ENCODE results near the gene USF2.

DNA sequence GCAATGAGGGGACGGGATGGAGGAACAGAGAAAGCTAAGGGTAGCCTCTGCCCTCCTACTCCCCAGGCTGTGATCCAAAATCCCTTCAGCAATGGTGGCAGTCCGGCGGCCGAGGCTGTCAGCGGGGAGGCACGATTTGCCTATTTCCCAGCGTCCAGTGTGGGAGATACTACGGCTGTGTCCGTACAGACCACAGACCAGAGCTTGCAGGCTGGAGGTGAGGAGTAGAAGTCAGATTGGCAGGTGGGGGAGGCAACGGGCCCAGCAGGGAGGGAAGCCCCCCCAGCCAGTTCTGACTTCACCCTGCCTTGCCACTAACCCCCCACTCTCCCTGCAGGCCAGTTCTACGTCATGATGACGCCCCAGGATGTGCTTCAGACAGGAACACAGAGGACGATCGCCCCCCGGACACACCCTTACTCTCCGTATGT, 1.6 kb downstream of the USF2 start:
- TF ChIP-seq POLR2AphosphoS5 (IDR thresholded peaks at IDR 0.05; ENCODE audit: borderline replicate concordance, low read depth, low read length) (no peak), EZH2 (IDR thresholded peaks at IDR 0.05) (no peak), FOXP2 (optimal IDR thresholded peaks at IDR 0.05; ENCODE audit: control extremely low read depth, extremely low read length, insufficient read depth) (no peak)

Data from SK-N-MC (cell line).